Neural progenitor cell (in vitro differentiated cells): Measurements from ENCODE around the gene FBN3. TPM values are rescaled to one million over a fixed set of nuclear protein-coding genes. Genes with fewer than 3 reads are reported as not detected.
A peak's percentile ranks its signal among the peaks of the same experiment; 100 is the strongest.
"Not testable (repeated sequence)": the region's sequence is repeated elsewhere in the genome, so short reads cannot be mapped to it uniquely, and the experiment has no call there.

Experiments
- DNase-seq: peaks from one replicate; pipeline ENCODE4 v3.0.0-alpha.2; 2016; ENCODE audit warnings: low spot score
- H2AFZ ChIP-seq: fragments of 200-600 bp; sonication (generic); replicated peaks from 2 replicates; pipeline ENCODE4 v1.6.1; 2016; ENCODE audit warnings: antibody characterized with exemption
- H3F3A ChIP-seq: fragments of 200-600 bp; sonication (generic); 2 replicates; pipeline ENCODE4 v1.6.1; 2016; ENCODE audit warnings: antibody characterized with exemption, low read depth
- H3K27ac ChIP-seq: fragments of 200-600 bp; sonication (generic); 2 replicates; pipeline ENCODE4 v1.5.1; 2016; ENCODE audit warnings: mild to moderate bottlenecking
- H3K27me3 ChIP-seq: fragments of 200-600 bp; sonication (generic); 2 replicates; pipeline ENCODE4 v1.6.1; 2016; ENCODE audit warnings: mild to moderate bottlenecking, moderate library complexity
- H3K36me3 ChIP-seq: fragments of 200-600 bp; sonication (generic); 2 replicates; pipeline ENCODE4 v1.5.1; 2016
- H3K4me1 ChIP-seq: fragments of 200-600 bp; sonication (generic); 2 replicates; pipeline ENCODE4 v1.6.1; 2016; ENCODE audit warnings: mixed run types
- H3K4me2 ChIP-seq: fragments of 200-600 bp; sonication (generic); 2 replicates; pipeline ENCODE4 v1.6.1; 2016
- H3K4me3 ChIP-seq: fragments of 200-600 bp; sonication (generic); 2 replicates; pipeline ENCODE4 v1.5.1; 2016
- H3K79me2 ChIP-seq: fragments of 200-600 bp; sonication (generic); 2 replicates; pipeline ENCODE4 v1.6.1; 2016; ENCODE audit warnings: low read depth
- H3K9ac ChIP-seq: fragments of 200-600 bp; sonication (generic); 2 replicates; pipeline ENCODE4 v1.6.1; 2016
- H3K9me3 ChIP-seq: fragments of 200-600 bp; sonication (generic); 2 replicates; pipeline ENCODE4 v1.5.1; 2016; ENCODE audit warnings: low read depth
- H4K20me1 ChIP-seq: fragments of 200-600 bp; sonication (generic); 2 replicates; pipeline ENCODE4 v1.6.1; 2016; ENCODE audit warnings: low read depth
- H3K27ac Mint-ChIP-seq: 3 replicates; pipeline ENCODE4 v1.8.0; 2021; ENCODE audit warnings: mixed read lengths
- H3K27me3 Mint-ChIP-seq: 2 replicates; pipeline ENCODE4 v1.8.0; 2022; ENCODE audit warnings: low read depth, mild to moderate bottlenecking, inconsistent platforms, moderate library complexity, mixed read lengths; ENCODE audit not compliant: insufficient read depth
- H3K36me3 Mint-ChIP-seq: 3 replicates; pipeline ENCODE4 v1.8.0; 2021; ENCODE audit warnings: mixed read lengths
- H3K4me1 Mint-ChIP-seq: 3 replicates; pipeline ENCODE4 v1.8.0; 2021; ENCODE audit warnings: mixed read lengths
- H3K4me3 Mint-ChIP-seq: 3 replicates; pipeline ENCODE4 v1.8.0; 2021; ENCODE audit warnings: mild to moderate bottlenecking, moderate library complexity, mixed read lengths
- H3K9me3 Mint-ChIP-seq: 3 replicates; pipeline ENCODE4 v1.8.0; 2020; ENCODE audit warnings: mixed read lengths
- EZH2 ChIP-seq: fragments of 200-600 bp; sonication (generic); IDR thresholded peaks from 2 replicates; pipeline ENCODE4 v1.6.1; 2017; ENCODE audit warnings: antibody characterized with exemption, mild to moderate bottlenecking, moderate library complexity
- EZH2phosphoT487 ChIP-seq: fragments of 200-600 bp; sonication (generic); IDR thresholded peaks from 2 replicates; pipeline ENCODE4 v1.6.1; 2017; ENCODE audit warnings: antibody characterized with exemption
- total RNA-seq: library from RNA; depleted of rRNA; stranded (reverse); fragments of >200 nt; gene quantifications from 2 replicates; pipeline ENCODE4 v1.2.3, GENCODE V29; 2015; ENCODE audit warnings: low replicate concordance
- TF ChIP-seq, protein P1 (sequence below): fragments of 200-600 bp; sonication (generic); IDR thresholded peaks from 2 replicates; pipeline ENCODE4 v1.5.1; 2017; ENCODE audit warnings: antibody characterized with exemption, mild to moderate bottlenecking

FBN3 gene
- total RNA-seq, 1 donor from 2014 or later: 23.0 TPM

DNA sequence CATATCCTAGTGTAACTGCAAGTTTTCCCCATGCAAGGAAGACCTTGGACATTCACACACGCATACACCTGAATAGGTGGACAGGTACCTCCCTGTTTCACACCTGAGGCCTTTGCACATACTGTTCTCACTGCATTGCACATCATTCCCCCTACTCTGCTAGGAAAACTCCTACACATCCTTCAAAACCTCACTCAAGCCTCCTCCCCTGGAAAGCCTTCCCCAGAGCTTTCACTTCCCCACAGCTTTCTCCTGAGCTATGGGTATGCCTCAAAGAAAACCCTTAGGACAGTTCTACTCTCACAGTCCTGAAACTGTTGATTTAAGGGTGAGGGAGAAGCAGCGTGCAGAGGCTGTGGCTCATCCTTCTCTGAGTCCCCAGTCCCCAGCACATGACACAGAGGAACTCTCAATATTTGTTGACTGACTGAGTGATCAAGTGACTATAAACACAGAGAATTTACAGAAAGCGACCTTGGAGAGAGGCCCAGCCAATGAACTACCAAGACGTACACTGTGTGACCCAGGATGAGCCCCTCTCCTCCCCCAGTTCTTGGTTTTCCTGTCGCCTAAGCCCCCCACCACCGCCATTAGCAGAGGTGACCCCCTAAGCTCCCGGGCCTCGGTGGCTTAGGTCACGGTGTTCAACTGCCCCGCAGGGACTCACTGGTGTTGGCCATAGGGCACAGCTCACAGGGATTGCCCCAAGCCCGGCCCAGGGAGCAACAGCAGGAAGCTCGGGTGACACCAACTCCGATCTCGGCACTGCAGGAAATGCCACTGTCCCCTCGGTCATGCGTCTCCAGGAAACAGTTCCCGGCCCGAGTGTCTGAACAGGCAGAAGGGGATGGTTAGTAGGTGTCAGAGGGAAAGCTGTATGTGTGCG, 40.6 kb downstream of the FBN3 start:
- H3K36me3 Mint-ChIP-seq: peaks cover 9% of the 10 kb centered on the region
- peaks cover 5% of the 10 kb centered on the region for H3K27me3 Mint-ChIP-seq

GRCh38 chr19:8107301-8107903, 42.0 kb downstream of the FBN3 start:
- Histone ChIP-seq H3K4me2 (no peak overlapping the region), H3K36me3 (no peaks in the 10 kb centered on the region), H3K9ac (no peak overlapping the region), H3F3A (no peaks in the 10 kb centered on the region), H3K27ac (no peak overlapping the region), H3K4me3 (no peak overlapping the region), H2AFZ (no peak overlapping the region), H3K4me1 (no peaks in the 10 kb centered on the region), H4K20me1 (no peaks in the 10 kb centered on the region), H3K27me3 (no peaks in the 10 kb centered on the region), H3K79me2 (no peaks in the 10 kb centered on the region), H3K9me3 (no peaks in the 10 kb centered on the region)
- H3K36me3 Mint-ChIP-seq: peaks cover 7% of the 10 kb centered on the region
- H3K27me3 Mint-ChIP-seq: peaks cover 7% of the 10 kb centered on the region
- H3K9me3 Mint-ChIP-seq: no peaks in the 10 kb centered on the region
- H3K27ac Mint-ChIP-seq: no peak overlapping the region
- H3K4me1 Mint-ChIP-seq: no peaks in the 10 kb centered on the region
- TF ChIP-seq EZH2phosphoT487: no peak
- TF ChIP-seq, protein P1, sequence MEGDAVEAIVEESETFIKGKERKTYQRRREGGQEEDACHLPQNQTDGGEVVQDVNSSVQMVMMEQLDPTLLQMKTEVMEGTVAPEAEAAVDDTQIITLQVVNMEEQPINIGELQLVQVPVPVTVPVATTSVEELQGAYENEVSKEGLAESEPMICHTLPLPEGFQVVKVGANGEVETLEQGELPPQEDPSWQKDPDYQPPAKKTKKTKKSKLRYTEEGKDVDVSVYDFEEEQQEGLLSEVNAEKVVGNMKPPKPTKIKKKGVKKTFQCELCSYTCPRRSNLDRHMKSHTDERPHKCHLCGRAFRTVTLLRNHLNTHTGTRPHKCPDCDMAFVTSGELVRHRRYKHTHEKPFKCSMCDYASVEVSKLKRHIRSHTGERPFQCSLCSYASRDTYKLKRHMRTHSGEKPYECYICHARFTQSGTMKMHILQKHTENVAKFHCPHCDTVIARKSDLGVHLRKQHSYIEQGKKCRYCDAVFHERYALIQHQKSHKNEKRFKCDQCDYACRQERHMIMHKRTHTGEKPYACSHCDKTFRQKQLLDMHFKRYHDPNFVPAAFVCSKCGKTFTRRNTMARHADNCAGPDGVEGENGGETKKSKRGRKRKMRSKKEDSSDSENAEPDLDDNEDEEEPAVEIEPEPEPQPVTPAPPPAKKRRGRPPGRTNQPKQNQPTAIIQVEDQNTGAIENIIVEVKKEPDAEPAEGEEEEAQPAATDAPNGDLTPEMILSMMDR: no peak
- no peak for TF ChIP-seq EZH2
- DNase-seq: no peak
- H3K4me3 Mint-ChIP-seq: no peak overlapping the region

More for the DNA sequence above, 40.6 kb downstream of the FBN3 start:
- no peaks in the 10 kb centered on the region for H3K27me3 ChIP-seq
- no peaks in the 10 kb centered on the region for H3K9me3 ChIP-seq
- H3K4me1 ChIP-seq: no peaks in the 10 kb centered on the region
- peaks cover 5% of the 10 kb centered on the region for H3K4me1 Mint-ChIP-seq
- H3F3A ChIP-seq: no peaks in the 10 kb centered on the region
- H3K79me2 ChIP-seq: no peaks in the 10 kb centered on the region
- H3K27ac Mint-ChIP-seq: no peak overlapping the region
- H3K27ac ChIP-seq: no peak overlapping the region
- H2AFZ ChIP-seq: no peak overlapping the region
- no peak overlapping the region for H3K9ac ChIP-seq
- TF ChIP-seq EZH2phosphoT487: no peak
- TF ChIP-seq, protein P1: no peak
- no peak for DNase-seq
- H3K36me3 ChIP-seq: no peaks in the 10 kb centered on the region
- no peaks in the 10 kb centered on the region for H4K20me1 ChIP-seq
- H3K4me2 ChIP-seq: no peak overlapping the region
- no peaks in the 10 kb centered on the region for H3K9me3 Mint-ChIP-seq
- H3K4me3 Mint-ChIP-seq: no peak overlapping the region
- no peak overlapping the region for H3K4me3 ChIP-seq

- Histone ChIP-seq H3K79me2 (no peaks in the 10 kb centered on the region), H3F3A (no peaks in the 10 kb centered on the region), H3K27ac (no peak overlapping the region), H2AFZ (no peak overlapping the region), H3K4me2 (no peak overlapping the region), H3K27me3 (no peaks in the 10 kb centered on the region), H3K9ac (no peak overlapping the region), H3K36me3 (no peaks in the 10 kb centered on the region), H3K9me3 (no peaks in the 10 kb centered on the region), H3K4me1 (no peaks in the 10 kb centered on the region), H3K4me3 (no peak overlapping the region), H4K20me1 (no peaks in the 10 kb centered on the region)
- Mint-ChIP-seq H3K27me3 (peaks cover 7% of the 10 kb centered on the region), H3K36me3 (peaks cover 7% of the 10 kb centered on the region), H3K27ac (no peak overlapping the region), H3K9me3 (no peaks in the 10 kb centered on the region), H3K4me1 (peaks cover 2% of the 10 kb centered on the region), H3K4me3 (no peak overlapping the region)
- TF ChIP-seq, protein P1: no peak
- TF ChIP-seq EZH2 (no peak), EZH2phosphoT487 (no peak)
- no peak for DNase-seq
Observed at GRCh38 chr19:8105471-8105870, 43.9 kb downstream of the FBN3 start.

DNA sequence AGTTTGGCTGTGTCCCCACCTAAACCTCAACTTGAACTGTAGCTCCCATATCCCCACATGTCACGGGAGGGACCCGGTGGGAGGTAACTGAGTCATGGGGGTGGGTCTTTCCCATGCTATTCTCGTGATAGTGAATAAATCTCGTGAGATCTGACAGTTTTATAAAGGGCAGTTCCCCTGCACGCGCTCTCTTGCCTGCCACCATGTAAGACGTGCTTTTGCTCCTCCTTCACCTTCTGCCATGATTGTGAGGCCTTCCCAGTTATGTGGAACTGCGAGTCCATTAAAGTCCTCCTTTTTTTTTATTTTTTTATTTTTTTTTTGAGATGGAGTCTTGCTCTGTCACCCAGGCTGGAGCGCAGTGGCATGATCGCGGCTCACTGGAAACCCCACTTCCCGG, 47.5 kb downstream of the FBN3 start:
- H3K4me3 ChIP-seq: not testable (repeated sequence)
- H3K27ac Mint-ChIP-seq: peak overlapping the region; percentile 38

More for the DNA sequence above, 47.5 kb downstream of the FBN3 start:
- H3K36me3 ChIP-seq, H3K27me3 Mint-ChIP-seq, H3K27me3 ChIP-seq, H3K4me1 Mint-ChIP-seq, H3K4me2 ChIP-seq, H3F3A ChIP-seq, H2AFZ ChIP-seq, H3K4me1 ChIP-seq, H3K9me3 ChIP-seq, DNase-seq, H4K20me1 ChIP-seq, H3K27ac ChIP-seq, H3K4me3 Mint-ChIP-seq, H3K9ac ChIP-seq, H3K9me3 Mint-ChIP-seq, H3K79me2 ChIP-seq: not testable (repeated sequence)
- peaks cover 21% of the 10 kb centered on the region for H3K36me3 Mint-ChIP-seq
